A549 (cell line): ENCODE results near the gene CELF1.

Experiments used
- CHD2 ChIP-seq: fragments of 150-350 bp; IDR thresholded peaks from 2 replicates; pipeline ENCODE4 v1.6.1; 2014; ENCODE audit warnings: low read length; ENCODE audit not compliant: partially characterized antibody
- CHD4 ChIP-seq: fragments of 200-600 bp; sonication (generic); IDR thresholded peaks from 2 replicates; pipeline ENCODE4 v1.6.1; 2016; ENCODE audit warnings: antibody characterized with exemption, mild to moderate bottlenecking, borderline replicate concordance
- CTCF ChIP-seq: fragments of >200 bp; sonication (Bioruptor Twin); formaldehyde crosslinking; IDR thresholded peaks from 3 replicates; pipeline ENCODE4 v1.5.1; 2016
- EHF ChIP-seq: fragments of 250-450 bp; sonication (Bioruptor Pico); IDR thresholded peaks from 2 replicates; pipeline ENCODE4 v1.5.0; 2020; ENCODE audit warnings: mild to moderate bottlenecking
- EP300 ChIP-seq, 2 experiments: fragments of >200 bp; sonication (Bioruptor Twin); formaldehyde crosslinking; IDR thresholded peaks; 2 replicates in 1 of 2; 3 replicates in 1 of 2; pipeline ENCODE4 v1.6.1; 2016 to 2017
- FOSB ChIP-seq: fragments of 250-450 bp; sonication (Bioruptor Pico); IDR thresholded peaks from 2 replicates; pipeline ENCODE4 v1.5.0; 2020; ENCODE audit warnings: mild to moderate bottlenecking, moderate library complexity
- JUN ChIP-seq, 2 experiments: fragments of >200 bp; sonication (Bioruptor Twin); formaldehyde crosslinking; IDR thresholded peaks; 2 replicates in 1 of 2; 3 replicates in 1 of 2; pipeline ENCODE4 v1.6.1; 2016 to 2017
- JUNB ChIP-seq: fragments of >200 bp; sonication (Bioruptor Twin); formaldehyde crosslinking; IDR thresholded peaks from 2 replicates; pipeline ENCODE4 v1.6.1; 2016
- NFE2L2 ChIP-seq: fragments of 150-350 bp; conservative IDR thresholded peaks from 2 replicates; pipeline ENCODE4 v1.6.1; 2014; ENCODE audit warnings: low read length
- POLR2A ChIP-seq: IDR thresholded peaks from 2 replicates; pipeline ENCODE4 v1.6.1; 2012; ENCODE audit warnings: mild to moderate bottlenecking, low read length
- RAD21 ChIP-seq, 2 experiments: fragments of >200 bp in 1 of 2; sonication (Bioruptor Twin) in 1 of 2; formaldehyde crosslinking in 1 of 2; IDR thresholded peaks in 1 of 2; conservative IDR thresholded peaks in 1 of 2; 2 replicates in 1 of 2; 3 replicates in 1 of 2; pipeline ENCODE4 v1.6.1; 2012 to 2018; ENCODE audit warnings: inconsistent platforms in 1 of 2
- RFX5 ChIP-seq: fragments of 450-650 bp; IDR thresholded peaks from 2 replicates; pipeline ENCODE4 v1.7.1; 2014; ENCODE audit warnings: antibody characterized with exemption, mild to moderate bottlenecking, moderate library complexity
- USF2 ChIP-seq: fragments of 450-650 bp; IDR thresholded peaks from 2 replicates; pipeline ENCODE4 v1.6.1; 2014; ENCODE audit warnings: antibody characterized with exemption

- TF ChIP-seq FOSB (CRISPR knock-in tag) (no peak), CTCF (no peak), CHD4 (no peak), EP300 (IDR thresholded peaks at IDR 0.05) (no peak), EHF (no peak), POLR2A (no peak), USF2 (no peak), NFE2L2 (no peak), RFX5 (no peak), RAD21 (conservative IDR thresholded peaks at IDR 0.05 in 1 of 2, IDR thresholded peaks at IDR 0.05 in 1 of 2) (no peak), JUNB (no peak), JUN (IDR thresholded peaks at IDR 0.05) (no peak), CHD2 (no peak)
Observed at GRCh38 chr11:47477323-47477722, 75.6 kb downstream of the CELF1 start.
